Measurements from ENCODE around the gene CAMKMT. TPM values are rescaled to one million over a fixed set of nuclear protein-coding genes. Genes with fewer than 3 reads are reported as not detected.

Gene CAMKMT
- total RNA-seq, 3 donors from 2014 or later, result 6.4 to 11.8 (median 10.5) TPM

- intact Hi-C loops (cut with DNase I; ENCODE audit: low total_unique reads), result no loop called here
- Histone ChIP-seq H3K4me3 (no peak overlapping the region), H3K27me3 (no peaks in the 10 kb centered on the region), H3K27ac (no peak overlapping the region), H3K4me1 (no peaks in the 10 kb centered on the region), H3K36me3 (no peaks in the 10 kb centered on the region), H3K9me3 (no peaks in the 10 kb centered on the region)
- TF ChIP-seq CTCF (IDR thresholded peaks at IDR 0.05), result no peak
- no peak for TF ChIP-seq POLR2AphosphoS5 (IDR thresholded peaks at IDR 0.05)
- TF ChIP-seq POLR2A (IDR thresholded peaks at IDR 0.05), result no peak
- DNase-seq (ENCODE audit: low spot score in 2 of 2), result no peak
Measured at GRCh38 chr2:44537264-44537663, 175.5 kb downstream of the CAMKMT start.

- Histone ChIP-seq H3K36me3 (no peaks in the 10 kb centered on the region), H3K4me3 (no peak overlapping the region), H3K9me3 (no peaks in the 10 kb centered on the region), H3K4me1 (no peaks in the 10 kb centered on the region), H3K27ac (no peak overlapping the region), H3K27me3 (no peaks in the 10 kb centered on the region)
- intact Hi-C loops (cut with DNase I; ENCODE audit: low total_unique reads), result no loop called here
- TF ChIP-seq POLR2A (IDR thresholded peaks at IDR 0.05), result no peak
- TF ChIP-seq POLR2AphosphoS5 (IDR thresholded peaks at IDR 0.05), result no peak
- no peak for TF ChIP-seq CTCF (IDR thresholded peaks at IDR 0.05)
- no peak for DNase-seq (ENCODE audit: low spot score in 2 of 2)
Measured at GRCh38 chr2:44542520-44542919, 180.8 kb downstream of the CAMKMT start.

- intact Hi-C loops (cut with DNase I; ENCODE audit: low total_unique reads), result no loop called here
- Histone ChIP-seq H3K4me3 (no peak overlapping the region), H3K36me3 (no peaks in the 10 kb centered on the region), H3K9me3 (no peaks in the 10 kb centered on the region), H3K27ac (peak overlapping the region in 1 of 2 donors; percentile 37), H3K4me1 (peaks cover 0 to 3% of the 10 kb centered on the region in 2 donors), H3K27me3 (no peaks in the 10 kb centered on the region)
- TF ChIP-seq CTCF (IDR thresholded peaks at IDR 0.05) (no peak), POLR2A (IDR thresholded peaks at IDR 0.05) (no peak), POLR2AphosphoS5 (IDR thresholded peaks at IDR 0.05) (no peak)
- no peak for DNase-seq (ENCODE audit: low spot score in 2 of 2)
Measured at GRCh38 chr2:44543773-44544725, 182.3 kb downstream of the CAMKMT start.

- no peak for DNase-seq (ENCODE audit: low spot score in 2 of 2)
- no peaks in the 10 kb centered on the region for H3K36me3 ChIP-seq
- peaks cover 0 to 8% of the 10 kb centered on the region in 2 donors for H3K4me1 ChIP-seq
- TF ChIP-seq POLR2AphosphoS5 (IDR thresholded peaks at IDR 0.05) (no peak), POLR2A (IDR thresholded peaks at IDR 0.05) (no peak), CTCF (IDR thresholded peaks at IDR 0.05) (no peak)
- H3K4me3 ChIP-seq, result no peak overlapping the region
- H3K27me3 ChIP-seq, result no peaks in the 10 kb centered on the region
- H3K27ac ChIP-seq, result no peak overlapping the region
- intact Hi-C loops (cut with DNase I; ENCODE audit: low total_unique reads), result no loop called here
- no peaks in the 10 kb centered on the region for H3K9me3 ChIP-seq
Measured at GRCh38 chr2:44545005-44545404, 183.3 kb downstream of the CAMKMT start.

GRCh38 chr2:44546459-44547127 lies 184.8 kb downstream of the CAMKMT start:
- H3K4me1 ChIP-seq, result peaks cover 0 to 8% of the 10 kb centered on the region in 2 donors
- no peaks in the 10 kb centered on the region for H3K36me3 ChIP-seq
- H3K27me3 ChIP-seq, result no peaks in the 10 kb centered on the region
- no peak for DNase-seq (ENCODE audit: low spot score in 2 of 2)
- no peak overlapping the region for H3K4me3 ChIP-seq
- H3K27ac ChIP-seq, result no peak overlapping the region
- TF ChIP-seq POLR2AphosphoS5 (IDR thresholded peaks at IDR 0.05) (no peak), POLR2A (IDR thresholded peaks at IDR 0.05) (no peak), CTCF (IDR thresholded peaks at IDR 0.05) (no peak)
- intact Hi-C loops (cut with DNase I; ENCODE audit: low total_unique reads), result no loop called here
- H3K9me3 ChIP-seq, result no peaks in the 10 kb centered on the region
